CD4-positive, alpha-beta T cell treated with Interferon alpha-2 for 1 hour (primary cell): ENCODE measurements around the gene TMEM14A.
"Not testable (repeated sequence)": the region's sequence is repeated elsewhere in the genome, so short reads cannot be mapped to it uniquely, and the experiment has no call there.

ENCODE experiments used
- DNase-seq, 2 donors: peaks; one replicate each; pipeline ENCODE4 v3.0.0-alpha.2; 2020 to 2022

Gene TMEM14A

GRCh38 chr6:52704781-52705502, 34.0 kb downstream of the TMEM14A start:
- not testable (repeated sequence) for DNase-seq

GRCh38 chr6:52706001-52706400, 35.1 kb downstream of the TMEM14A start:
- no peak for DNase-seq

DNA sequence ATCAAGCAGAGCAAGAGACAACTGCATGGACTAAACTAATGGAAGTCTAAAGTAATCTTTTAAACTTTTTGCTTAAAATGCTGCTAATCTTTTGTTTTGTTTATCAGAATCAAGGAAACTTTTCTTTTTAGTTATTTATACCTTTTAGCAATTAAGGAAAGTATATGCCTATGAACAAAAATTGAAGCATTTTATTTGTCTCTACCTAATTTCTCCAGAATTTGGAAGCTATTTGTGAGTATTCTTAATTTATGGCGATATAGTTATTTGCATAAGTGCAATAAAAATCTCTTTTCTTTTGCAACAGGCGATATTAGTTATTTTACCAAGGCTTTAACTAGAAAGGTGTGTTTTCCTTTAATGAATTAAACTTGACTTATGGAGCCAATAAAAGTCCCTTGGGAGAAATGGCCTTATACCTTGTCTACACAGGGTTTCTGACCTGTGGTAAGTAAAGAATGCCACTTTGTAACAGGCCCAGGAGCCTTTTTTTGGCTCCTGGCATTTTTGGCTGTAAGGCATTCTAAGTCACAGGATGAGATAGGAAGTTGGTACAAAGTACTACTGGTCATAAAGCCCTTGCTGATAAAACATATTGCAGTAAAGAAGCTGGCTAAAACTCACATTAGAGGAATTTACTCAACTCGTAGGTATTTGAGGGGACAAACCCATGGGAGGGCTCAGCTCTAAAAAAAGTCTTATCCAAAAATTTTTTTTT, 37.2 kb downstream of the TMEM14A start:
- DNase-seq = no peak

- no peak for DNase-seq
Observed at GRCh38 chr6:52712136-52712535, 41.2 kb downstream of the TMEM14A start.

DNA sequence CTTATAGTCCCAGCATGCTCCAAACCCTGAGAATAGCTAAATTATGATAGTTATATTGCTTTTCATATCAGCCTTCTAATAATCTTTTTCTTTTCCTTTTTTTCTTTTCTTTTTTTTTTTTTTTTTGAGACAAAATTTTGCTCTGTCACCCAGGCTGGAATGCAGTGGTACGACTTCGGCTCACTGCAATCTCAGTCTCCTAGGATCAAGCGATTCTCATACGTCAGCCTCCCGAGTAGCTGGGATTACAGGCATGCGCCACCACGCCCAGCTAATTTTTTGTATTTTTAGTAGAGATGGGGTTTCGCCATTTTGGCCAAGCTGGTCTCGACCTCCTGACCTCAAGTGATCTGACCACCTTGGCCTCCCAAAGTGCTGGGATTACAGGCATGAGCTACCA, 43.8 kb downstream of the TMEM14A start:
- not testable (repeated sequence) for DNase-seq

DNA sequence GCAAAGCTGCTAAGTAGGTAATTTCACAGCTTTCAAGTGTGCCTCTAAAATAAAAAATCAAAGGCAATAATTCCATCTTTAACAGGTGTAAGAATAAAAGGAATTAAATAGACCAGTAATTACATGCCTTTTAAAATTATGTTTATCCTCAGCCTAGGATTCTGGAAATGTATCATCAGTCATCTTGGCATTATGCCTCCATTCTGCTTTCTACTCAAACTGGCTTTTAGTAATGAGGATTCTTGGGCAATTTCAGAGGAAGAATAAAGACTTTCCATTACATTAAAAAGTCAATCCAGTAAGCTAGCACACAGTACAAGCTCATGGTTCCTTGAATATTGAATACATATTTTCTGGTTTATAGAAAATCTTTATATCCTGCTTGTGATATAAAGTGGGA, 47.6 kb downstream of the TMEM14A start:
- DNase-seq = no peak

- no peak for DNase-seq
Observed at GRCh38 chr6:52720321-52720720, 49.4 kb downstream of the TMEM14A start.

DNA sequence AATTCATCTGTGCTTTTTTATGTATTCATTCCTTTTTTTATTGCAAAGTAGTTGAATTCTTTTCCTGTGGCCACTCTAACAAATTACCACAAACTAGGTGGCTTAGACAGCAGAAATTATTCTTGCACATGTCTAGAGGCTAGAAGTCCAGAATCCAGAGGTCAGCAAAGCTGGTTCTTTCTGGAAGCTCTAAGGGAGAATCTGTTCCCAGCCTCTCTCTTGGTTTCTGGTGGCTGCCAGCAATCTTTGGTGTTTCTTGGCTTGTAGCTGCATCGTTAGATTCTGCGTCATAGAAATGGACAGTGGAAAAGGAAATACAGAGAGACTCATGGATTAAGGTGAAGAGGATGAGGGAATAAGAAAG, 53.1 kb downstream of the TMEM14A start:
- no peak for DNase-seq

- peak; percentile 19 to 53 for DNase-seq
Observed at GRCh38 chr6:52724406-52725121, 53.7 kb downstream of the TMEM14A start.

GRCh38 chr6:52725143-52725534, 54.2 kb downstream of the TMEM14A start:
- no peak for DNase-seq

- no peak for DNase-seq
Observed at GRCh38 chr6:52725535-52726192, 54.8 kb downstream of the TMEM14A start.

- no peak for DNase-seq
Observed at GRCh38 chr6:52726193-52726542, 55.3 kb downstream of the TMEM14A start.

DNA sequence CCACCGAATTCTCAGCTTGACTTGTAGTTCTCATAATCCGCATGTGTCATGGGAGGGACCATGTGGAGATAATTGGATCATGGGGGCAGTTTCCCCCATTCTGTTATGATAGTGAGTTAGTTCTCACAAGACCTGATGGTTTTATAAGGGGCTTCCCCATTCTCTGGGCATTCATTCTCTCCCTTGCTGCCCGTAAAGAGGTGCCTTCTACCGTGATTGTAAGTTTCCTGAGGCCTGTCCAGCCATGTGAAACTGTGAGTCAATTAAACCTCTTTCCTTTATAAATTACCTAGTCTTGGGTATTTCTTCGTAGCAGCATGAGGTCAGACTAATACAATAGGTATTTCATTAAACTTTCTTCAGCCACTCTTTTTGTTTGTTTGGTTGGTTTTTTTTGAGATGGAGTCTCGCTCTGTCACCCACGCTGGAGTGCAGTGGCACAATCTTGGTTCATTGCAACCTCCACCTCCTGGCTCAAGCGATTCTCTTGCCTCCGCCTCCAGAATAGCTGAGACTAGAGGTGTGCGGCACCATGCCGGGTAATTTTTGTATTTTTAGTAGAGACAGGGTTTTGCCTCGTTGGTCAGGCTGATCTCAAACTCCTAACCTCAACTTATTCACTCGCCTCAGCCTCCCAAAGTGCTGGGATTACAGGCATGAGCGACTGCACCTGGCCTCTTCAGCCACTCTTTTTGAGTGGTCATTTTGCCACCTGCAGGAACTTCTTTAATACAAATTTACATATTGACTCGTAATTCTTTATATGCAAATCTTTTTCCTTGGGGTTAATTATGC, 56.0 kb downstream of the TMEM14A start:
- DNase-seq = no peak

- DNase-seq = no peak
Observed at GRCh38 chr6:52727908-52728307, 57.0 kb downstream of the TMEM14A start.

DNA sequence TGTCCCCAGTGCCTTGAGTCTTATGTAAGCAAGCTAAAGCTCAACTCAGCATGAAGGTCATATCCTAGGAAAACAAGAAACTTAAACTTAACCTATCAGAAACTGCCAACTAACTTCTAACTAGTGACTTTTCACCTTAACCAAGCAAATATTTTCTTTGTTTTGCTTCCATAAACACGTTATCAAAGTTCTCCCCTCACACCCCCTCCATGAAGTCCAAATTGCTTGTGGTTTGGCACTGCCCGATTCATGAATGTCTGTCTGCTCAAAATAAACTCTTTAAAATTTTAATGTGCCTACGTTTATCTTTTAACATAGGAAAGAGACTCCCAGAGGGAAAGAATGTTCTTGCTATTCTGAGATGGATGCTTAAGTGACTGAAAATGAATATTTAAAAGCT, 57.5 kb downstream of the TMEM14A start:
- DNase-seq = no peak

GRCh38 chr6:52729576-52729975, 58.7 kb downstream of the TMEM14A start:
- DNase-seq = no peak

- DNase-seq = no peak
Observed at GRCh38 chr6:52731719-52732118, 60.8 kb downstream of the TMEM14A start.

DNA sequence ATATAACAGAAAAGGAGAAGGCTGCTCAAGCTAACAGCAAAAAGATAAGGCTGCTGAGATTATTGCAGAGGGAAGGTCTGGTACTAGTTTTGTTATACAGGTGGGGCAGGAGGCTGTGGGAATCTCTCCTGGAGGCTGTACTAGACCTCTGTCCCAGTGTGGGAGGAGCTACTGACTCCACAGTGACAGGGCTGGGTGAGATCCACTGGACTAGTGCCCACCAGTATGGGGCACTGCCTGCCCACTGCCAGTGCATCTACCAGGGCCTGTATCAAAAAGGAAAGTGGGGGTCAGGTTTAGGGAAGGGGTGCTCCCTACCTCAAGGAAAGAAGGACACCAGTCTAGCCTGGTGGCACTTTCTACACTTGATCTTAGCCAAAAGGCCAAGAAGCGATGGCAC, 62.3 kb downstream of the TMEM14A start:
- no peak for DNase-seq

DNA sequence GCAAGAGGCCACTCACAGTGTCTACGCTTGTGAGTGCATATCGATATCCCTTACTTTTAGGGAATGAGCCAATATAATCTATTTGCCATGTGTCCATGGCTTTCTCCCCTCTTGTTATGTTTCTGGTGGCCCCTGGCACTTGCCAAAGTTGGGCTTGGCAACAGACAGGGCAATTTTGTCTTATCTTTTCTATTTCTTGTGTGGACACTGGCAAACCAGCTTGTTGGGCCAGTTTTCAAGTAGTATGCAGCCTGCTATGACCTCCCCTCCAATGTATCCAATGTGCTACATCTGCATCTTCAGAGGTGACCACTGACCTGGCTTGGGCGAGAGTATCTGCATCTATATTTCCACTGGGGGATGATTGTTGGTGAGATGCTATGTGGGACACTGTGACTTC, 63.2 kb downstream of the TMEM14A start:
- no peak for DNase-seq

DNA sequence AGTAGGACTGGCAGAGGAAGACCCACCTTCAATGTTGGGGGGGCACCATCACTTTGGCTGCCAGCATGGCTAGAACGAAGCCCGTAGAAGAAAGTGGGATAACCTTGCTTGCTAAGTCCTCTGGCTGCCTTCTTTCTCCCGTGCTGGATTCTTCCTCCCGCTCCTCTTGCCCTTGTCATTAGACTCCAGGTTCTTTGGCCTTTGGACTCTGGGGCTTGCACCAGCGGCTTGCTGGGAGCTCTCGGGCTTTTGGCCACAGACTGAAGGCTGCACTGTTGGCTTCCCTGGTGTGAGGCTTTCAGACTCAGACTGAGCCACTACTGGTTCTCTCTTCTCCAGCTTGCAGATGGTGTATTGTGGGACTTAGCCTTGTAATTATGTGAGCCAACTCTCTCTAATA, 64.2 kb downstream of the TMEM14A start:
- DNase-seq = no peak

- no peak for DNase-seq
Observed at GRCh38 chr6:52736145-52736544, 65.2 kb downstream of the TMEM14A start.
